HUES6 (cell line): Measurements from ENCODE around the gene MAP4K3.
"Not testable (repeated sequence)": the region's sequence is repeated elsewhere in the genome, so short reads cannot be mapped to it uniquely, and the experiment has no call there.

Source experiments
- H3K27ac ChIP-seq: 2 replicates; pipeline ENCODE4 v1.7.0; 2013; ENCODE audit warnings: low read depth, mild to moderate bottlenecking, low read length, inconsistent platforms
- H3K27me3 ChIP-seq: 2 replicates; pipeline ENCODE4 v1.6.1; 2013; ENCODE audit warnings: low read length; ENCODE audit not compliant: control insufficient read depth, insufficient read depth
- H3K36me3 ChIP-seq: 2 replicates; pipeline ENCODE4 v1.6.1; 2013; ENCODE audit warnings: low read length; ENCODE audit not compliant: control insufficient read depth, insufficient read depth
- H3K4me1 ChIP-seq: 2 replicates; pipeline ENCODE4 v1.6.1; 2013; ENCODE audit warnings: low read length; ENCODE audit not compliant: control insufficient read depth, insufficient read depth
- H3K4me3 ChIP-seq: 2 replicates; pipeline ENCODE4 v1.5.1; 2013; ENCODE audit warnings: low read depth, low read length
- H3K9ac ChIP-seq: one replicate; pipeline ENCODE4 v1.6.1; 2013; ENCODE audit warnings: mild to moderate bottlenecking, low read length
- H3K9me3 ChIP-seq: 2 replicates; pipeline ENCODE4 v1.6.1; 2013; ENCODE audit warnings: low read depth, low read length; ENCODE audit not compliant: control insufficient read depth, insufficient read depth

Gene MAP4K3

DNA sequence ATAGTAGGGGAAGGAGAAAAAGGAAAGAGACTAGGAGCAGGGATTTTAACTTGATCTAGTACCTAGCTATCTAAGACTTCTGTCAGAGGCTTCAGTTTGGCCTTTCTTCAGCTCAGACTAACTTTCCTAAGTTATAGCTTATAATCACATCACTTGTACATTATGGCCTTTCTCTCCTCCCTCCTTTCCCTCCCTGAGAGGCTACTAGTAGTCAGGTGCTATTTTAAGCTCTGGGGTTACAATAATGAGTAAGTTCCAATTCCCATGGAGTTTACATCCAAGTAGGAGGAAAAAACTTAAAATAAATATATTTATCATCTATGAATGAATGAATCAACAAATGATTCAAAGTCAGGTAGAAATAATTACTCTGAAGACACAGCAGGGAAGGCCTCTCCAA is 102.6 kb downstream of the MAP4K3 start:
- H3K9ac ChIP-seq = no peak overlapping the region
- no peak overlapping the region for H3K27ac ChIP-seq
- H3K9me3 ChIP-seq = no peaks in the 10 kb centered on the region
- peaks cover 7% of the 10 kb centered on the region; the same call in 1 of the 2 replicates for H3K36me3 ChIP-seq
- no peaks in the 10 kb centered on the region for H3K27me3 ChIP-seq
- H3K4me3 ChIP-seq = no peak overlapping the region
- peaks cover 4% of the 10 kb centered on the region; the same call in 1 of the 2 replicates for H3K4me1 ChIP-seq

DNA sequence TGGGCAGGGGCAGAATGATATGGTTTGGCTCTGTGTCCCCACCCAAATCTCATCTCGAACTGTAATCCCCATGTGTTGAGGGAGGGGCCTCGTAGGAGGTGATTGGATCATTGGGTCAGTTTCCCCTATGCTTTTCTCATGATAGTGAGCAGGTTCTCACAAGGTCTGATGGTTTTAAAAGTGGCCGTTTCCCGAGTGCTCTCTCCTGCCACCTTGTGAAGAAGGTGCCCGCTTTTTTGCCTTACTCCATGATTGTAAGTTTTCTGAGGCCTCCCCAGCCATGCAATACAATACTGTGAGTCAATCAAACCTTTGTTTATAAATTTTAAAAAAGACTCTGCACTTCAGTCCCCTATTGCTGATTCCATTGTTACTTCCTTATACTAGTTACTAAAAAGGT is 110.4 kb downstream of the MAP4K3 start:
- Histone ChIP-seq H3K4me3 (no peak overlapping the region), H3K27ac (no peak overlapping the region), H3K9me3 (no peaks in the 10 kb centered on the region), H3K36me3 (peaks cover 17% of the 10 kb centered on the region), H3K9ac (no peak overlapping the region), H3K27me3 (no peaks in the 10 kb centered on the region), H3K4me1 (no peaks in the 10 kb centered on the region)

DNA sequence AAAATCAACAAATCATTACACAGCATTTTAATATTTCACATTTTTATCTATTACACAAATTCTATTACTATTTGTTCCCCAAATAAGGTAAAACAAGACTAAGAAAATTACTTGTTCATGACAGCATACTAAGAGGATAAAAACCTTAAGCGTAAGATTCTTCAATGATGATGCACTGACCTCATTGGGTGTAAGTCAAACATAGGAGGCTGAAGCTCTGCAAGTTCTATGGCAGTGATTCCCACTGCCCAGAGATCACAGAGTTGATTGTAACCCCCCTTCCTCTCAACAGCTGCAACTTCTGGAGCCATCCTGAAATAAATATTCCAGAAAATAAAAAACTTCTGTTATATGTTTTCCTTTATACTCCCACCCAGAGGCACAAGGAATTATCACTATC is 111.1 kb downstream of the MAP4K3 start:
- Histone ChIP-seq H3K4me3 (no peak overlapping the region), H3K9ac (no peak overlapping the region), H3K27me3 (no peaks in the 10 kb centered on the region), H3K36me3 (peaks cover 15% of the 10 kb centered on the region), H3K27ac (no peak overlapping the region), H3K9me3 (no peaks in the 10 kb centered on the region), H3K4me1 (no peaks in the 10 kb centered on the region)

DNA sequence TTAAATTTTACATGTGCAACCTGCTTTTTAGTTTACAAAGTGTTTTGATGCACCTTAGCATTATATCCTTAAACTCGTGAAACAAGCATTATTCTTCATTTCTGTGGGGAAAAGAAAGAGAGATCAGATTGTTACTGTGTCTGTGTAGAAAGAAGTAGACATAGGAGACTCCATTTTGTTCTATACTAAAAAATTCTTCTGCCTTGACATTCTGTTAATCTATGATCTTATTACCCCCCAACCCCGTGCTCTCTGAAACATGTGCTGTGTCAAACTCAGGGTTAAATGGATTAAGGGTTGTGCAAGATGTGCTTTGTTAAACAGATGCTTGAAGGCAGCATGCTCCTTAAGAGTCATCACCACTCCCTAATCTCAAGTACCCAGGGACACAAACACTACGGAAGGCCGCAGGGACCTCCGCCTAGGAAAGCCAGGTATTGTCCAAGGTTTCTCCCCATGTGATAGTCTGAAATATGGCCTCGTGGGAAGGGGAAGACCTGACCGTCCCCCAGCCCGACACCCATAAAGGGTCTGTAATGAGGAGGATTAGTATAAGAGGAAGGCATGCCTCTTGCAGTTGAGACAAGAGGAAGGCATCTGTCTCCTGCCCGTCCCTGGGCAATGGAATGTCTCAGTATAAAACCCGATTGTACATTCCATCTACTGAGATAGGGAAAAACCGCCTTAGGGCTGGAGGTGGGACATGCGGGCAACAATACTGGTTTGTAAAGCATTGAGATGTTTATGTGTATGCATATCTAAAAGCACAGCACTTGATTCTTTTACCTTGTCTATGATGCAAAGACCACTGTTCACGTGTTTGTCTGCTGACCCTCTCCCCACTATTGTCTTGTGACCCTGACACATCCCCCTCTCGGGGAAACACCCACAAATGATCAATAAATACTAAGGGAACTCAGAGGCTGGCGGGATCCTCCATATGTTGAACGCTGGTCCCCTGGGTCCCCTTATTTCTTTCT is 115.7 kb downstream of the MAP4K3 start:
- not testable (repeated sequence) for H3K9ac ChIP-seq, H3K4me1 ChIP-seq, H3K36me3 ChIP-seq, H3K27ac ChIP-seq, H3K4me3 ChIP-seq, H3K9me3 ChIP-seq, H3K27me3 ChIP-seq

DNA sequence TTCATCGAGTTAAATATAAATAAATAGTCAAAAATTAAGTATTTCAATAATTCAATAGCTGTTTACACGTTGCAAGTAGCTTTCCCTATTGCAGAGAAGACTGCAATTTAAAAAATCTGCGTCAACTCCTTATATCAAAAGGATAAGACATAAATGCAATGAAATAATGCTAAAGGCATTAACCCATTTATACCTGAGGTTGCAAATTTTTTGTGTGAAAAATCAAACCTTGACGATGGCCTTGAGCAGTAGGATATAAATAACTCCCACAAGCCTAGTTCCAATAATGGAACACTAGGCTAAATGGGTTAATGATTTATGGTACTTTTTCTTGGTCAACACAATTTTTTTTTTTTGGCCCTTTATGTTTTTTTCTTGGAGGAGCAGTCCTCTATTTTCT is 116.9 kb downstream of the MAP4K3 start:
- Histone ChIP-seq H3K36me3 (peaks cover 1% of the 10 kb centered on the region; the same call in 1 of the 2 replicates), H3K9me3 (no peaks in the 10 kb centered on the region), H3K4me3 (no peak overlapping the region), H3K27ac (no peak overlapping the region), H3K27me3 (no peaks in the 10 kb centered on the region), H3K9ac (no peak overlapping the region), H3K4me1 (no peaks in the 10 kb centered on the region)

DNA sequence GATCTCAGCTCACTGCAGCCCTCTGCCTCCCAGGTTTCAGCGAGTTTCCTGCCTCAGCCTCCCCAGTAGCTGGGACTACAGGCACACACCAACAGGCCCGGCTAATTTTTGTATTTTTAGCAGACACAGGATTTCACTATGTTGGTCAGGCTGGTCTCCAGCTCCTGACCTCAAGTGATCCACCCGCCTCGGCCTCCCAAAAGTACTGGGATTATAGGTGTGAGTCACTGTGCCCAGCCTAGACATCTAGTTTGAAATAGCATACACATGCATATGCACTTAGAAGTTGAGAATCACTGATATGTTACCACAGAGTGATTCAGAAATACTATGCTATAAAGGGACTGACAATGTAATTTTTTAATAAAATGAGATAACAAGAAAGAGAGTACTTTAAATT is 123.5 kb downstream of the MAP4K3 start:
- Histone ChIP-seq H3K27me3 (no peaks in the 10 kb centered on the region), H3K27ac (no peak overlapping the region), H3K4me3 (no peak overlapping the region), H3K9ac (no peak overlapping the region), H3K36me3 (peaks cover 16% of the 10 kb centered on the region), H3K4me1 (no peaks in the 10 kb centered on the region), H3K9me3 (no peaks in the 10 kb centered on the region)

DNA sequence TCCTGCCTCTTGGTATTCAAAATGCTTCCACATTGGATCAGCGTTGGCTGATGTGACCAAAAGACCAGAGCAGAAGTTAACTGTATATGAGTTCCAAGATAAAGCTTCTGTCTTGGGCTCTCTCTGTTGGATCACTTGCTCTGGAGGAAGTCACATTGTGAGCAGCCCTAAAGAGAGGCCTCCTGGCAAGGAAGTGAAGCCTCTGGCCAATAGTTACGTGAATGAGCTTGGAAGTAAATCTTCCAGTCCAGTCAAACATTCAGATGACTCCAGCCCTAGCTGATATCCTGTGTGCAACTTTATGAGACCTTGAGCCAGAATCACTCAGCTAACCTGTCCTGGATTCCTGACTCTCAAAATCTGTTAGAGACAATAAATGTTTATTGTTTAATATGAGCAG is 125.6 kb downstream of the MAP4K3 start:
- Histone ChIP-seq H3K4me3 (no peak overlapping the region), H3K27ac (peak overlapping the region; percentile 13; the same call in 1 of the 2 replicates), H3K9ac (no peak overlapping the region), H3K36me3 (peaks cover 16% of the 10 kb centered on the region), H3K9me3 (no peaks in the 10 kb centered on the region), H3K27me3 (no peaks in the 10 kb centered on the region), H3K4me1 (no peaks in the 10 kb centered on the region)

DNA sequence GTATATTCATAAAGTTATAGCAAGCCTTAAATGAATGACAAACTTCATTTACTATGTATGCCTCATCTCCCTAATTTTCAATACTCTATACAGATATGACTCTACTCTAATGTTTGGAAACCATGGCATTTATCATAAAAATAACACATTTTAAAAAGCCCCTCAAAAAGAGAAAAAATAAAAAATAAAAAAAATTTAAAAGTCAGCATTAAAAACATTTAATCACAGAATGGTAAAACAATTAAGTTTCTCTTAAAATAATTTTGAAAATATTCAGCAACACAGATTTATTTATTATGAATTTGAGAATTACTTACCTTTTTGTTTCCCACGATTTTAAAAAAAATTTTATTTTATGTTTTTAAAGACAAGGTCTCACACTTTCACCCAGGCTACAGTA is 128.3 kb downstream of the MAP4K3 start:
- Histone ChIP-seq H3K9me3 (no peaks in the 10 kb centered on the region), H3K4me3 (no peak overlapping the region), H3K27me3 (no peaks in the 10 kb centered on the region), H3K4me1 (no peaks in the 10 kb centered on the region; the same call in 1 of the 2 replicates), H3K36me3 (peaks cover 10% of the 10 kb centered on the region), H3K27ac (no peak overlapping the region), H3K9ac (no peak overlapping the region)

DNA sequence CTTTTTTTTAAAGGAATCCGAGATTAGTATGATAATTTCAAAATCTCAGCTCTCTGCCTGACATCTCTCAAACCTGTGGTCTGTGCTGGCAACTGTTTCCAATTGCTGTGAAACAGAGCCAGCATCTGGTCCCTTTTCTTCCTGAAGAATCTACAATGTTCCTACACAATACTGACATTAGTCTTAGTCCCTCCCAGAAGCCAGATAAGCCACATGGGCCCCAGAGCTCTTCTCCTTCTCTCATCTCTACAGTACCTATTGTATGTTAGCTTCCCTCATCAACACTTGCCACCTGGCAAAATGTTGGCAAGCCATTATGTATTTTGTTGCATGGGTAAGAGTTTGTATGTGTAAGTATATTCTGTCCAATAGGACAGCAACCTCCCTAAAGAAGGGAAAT is 130.5 kb downstream of the MAP4K3 start:
- Histone ChIP-seq H3K36me3 (peaks cover 8% of the 10 kb centered on the region), H3K4me1 (no peaks in the 10 kb centered on the region; the same call in 1 of the 2 replicates), H3K9me3 (no peaks in the 10 kb centered on the region), H3K4me3 (no peak overlapping the region), H3K27me3 (no peaks in the 10 kb centered on the region), H3K9ac (no peak overlapping the region), H3K27ac (no peak overlapping the region)

DNA sequence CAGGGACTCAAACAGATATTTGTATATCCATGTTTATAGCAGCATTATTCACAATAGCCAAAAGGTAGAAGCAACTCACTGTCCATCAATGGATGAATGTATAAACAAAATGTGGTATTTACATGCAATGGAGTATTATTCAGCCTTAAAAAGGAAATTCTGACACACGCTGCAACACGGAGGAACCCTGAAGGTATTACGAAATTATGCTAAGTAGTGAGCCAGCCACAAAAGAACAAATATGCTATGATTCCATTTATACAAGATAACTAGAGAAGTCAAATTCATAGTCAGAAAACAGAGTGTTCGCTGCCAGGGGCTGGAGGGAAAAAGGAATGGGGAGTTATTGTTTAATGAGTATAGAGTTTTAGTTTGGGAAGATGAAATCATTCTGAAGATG is 132.4 kb downstream of the MAP4K3 start:
- no peak overlapping the region for H3K4me3 ChIP-seq
- no peak overlapping the region for H3K27ac ChIP-seq

DNA sequence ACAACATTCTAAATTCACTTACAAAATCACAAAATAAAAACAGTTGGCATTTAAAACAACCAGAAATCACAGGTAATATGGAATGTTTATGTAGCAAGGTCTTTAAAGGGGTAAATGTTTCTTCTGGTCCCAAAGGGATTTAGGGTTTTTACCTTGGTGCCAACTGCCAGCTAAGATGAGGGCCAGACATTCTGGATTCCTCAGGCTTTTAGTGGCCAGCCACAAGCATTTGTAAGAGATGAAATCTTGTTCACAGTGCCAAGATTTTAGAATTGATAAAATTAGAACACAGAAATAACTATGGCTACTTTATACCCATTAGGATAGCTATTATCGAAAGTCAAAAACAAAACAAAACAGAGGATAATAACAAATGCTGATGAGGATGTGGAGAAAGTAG is 132.9 kb downstream of the MAP4K3 start:
- no peaks in the 10 kb centered on the region for H3K27me3 ChIP-seq
- no peak overlapping the region for H3K27ac ChIP-seq
- no peak overlapping the region for H3K4me3 ChIP-seq
- H3K36me3 ChIP-seq = peaks cover 3% of the 10 kb centered on the region
- H3K9ac ChIP-seq = no peak overlapping the region
- peaks cover 8% of the 10 kb centered on the region for H3K4me1 ChIP-seq
- no peaks in the 10 kb centered on the region for H3K9me3 ChIP-seq

More for the DNA sequence above, 132.4 kb downstream of the MAP4K3 start:
- Histone ChIP-seq H3K9ac (no peak overlapping the region), H3K27me3 (no peaks in the 10 kb centered on the region), H3K4me1 (peaks cover 8% of the 10 kb centered on the region), H3K36me3 (peaks cover 3% of the 10 kb centered on the region), H3K9me3 (no peaks in the 10 kb centered on the region)
